Mucosa of descending colon (tissue), 3 donors: Measurements from ENCODE around the gene RAVER2. TPM values are rescaled to one million over a fixed set of nuclear protein-coding genes. Genes with fewer than 3 reads are reported as not detected.

Source experiments
- ATAC-seq: fragments of 200-7000 bp; cut with Tn5 transposase; one replicate; pipeline ENCODE4 v1.9.1; 2020; ENCODE audit warnings: mild to moderate bottlenecking, moderate library complexity
- DNase-seq, 3 donors: peaks; one replicate each; pipeline ENCODE4 v3.0.0-alpha.2; 2020
- H3K36me3 ChIP-seq: fragments of 200-600 bp; one replicate; pipeline ENCODE4 v1.8.0; 2021; ENCODE audit warnings: low read depth, mild to moderate bottlenecking
- H3K4me1 ChIP-seq: fragments of 200-600 bp; one replicate; pipeline ENCODE4 v1.8.0; 2021; ENCODE audit warnings: low read depth, mild to moderate bottlenecking
- H3K4me3 ChIP-seq: fragments of 200-600 bp; one replicate; pipeline ENCODE4 v1.8.0; 2021; ENCODE audit warnings: mild to moderate bottlenecking
- H3K9me3 ChIP-seq: fragments of 200-600 bp; one replicate; pipeline ENCODE4 v1.8.0; 2021; ENCODE audit warnings: mild to moderate bottlenecking
- CTCF ChIP-seq: fragments of 200-600 bp; IDR thresholded peaks from one replicate; pipeline ENCODE4 v1.8.0; 2022; ENCODE audit warnings: antibody characterized with exemption, mild to moderate bottlenecking
- intact Hi-C, 2 donors: fragments of 100-400 bp; cut with DNase I in 1 of 2; cut with micrococcal nuclease in 1 of 2; formaldehyde crosslinking; loops; one replicate each; pipeline versions ENCODE4 v1.11.0 to v1.11.1; 2022; cut with DNase I, micrococcal nuclease
- total RNA-seq, 3 donors: library from RNA; stranded (reverse); fragmentation: NEBNext Ultra II Directional in 2 of 3; extraction: Animal tissue kit (Norgen Biotek cat#: 25700) in 2 of 3; gene quantifications; one replicate each; pipeline versions ENCODE4 v1.2.1 to v1.2.4, GENCODE V29; 2021 to 2023
- donor health status: DM: no; HTN: no; CAD: no; lungs with moderate emphysema.
- donor health status: DM: no; HTN: no; CAD: no.
- donor health status: DM: no; HTN: yes; CAD: no.

RAVER2 gene
- total RNA-seq, 3 donors from 2014 or later, result 35.9 to 81.0 (median 46.3) TPM

- no peak for ATAC-seq
- Histone ChIP-seq H3K36me3 (no peaks in the 10 kb centered on the region), H3K4me3 (no peak overlapping the region), H3K4me1 (no peaks in the 10 kb centered on the region), H3K9me3 (no peaks in the 10 kb centered on the region)
- intact Hi-C loops, result no loop called here
- DNase-seq, result no peak
- TF ChIP-seq CTCF, result no peak
Measured at GRCh38 chr1:64875101-64875500, 130.2 kb downstream of the RAVER2 start.

GRCh38 chr1:64875606-64876005 lies 130.7 kb downstream of the RAVER2 start:
- no peaks in the 10 kb centered on the region for H3K4me1 ChIP-seq
- no peaks in the 10 kb centered on the region for H3K36me3 ChIP-seq
- DNase-seq (no peak), ATAC-seq (no peak)
- no peak for TF ChIP-seq CTCF
- no peaks in the 10 kb centered on the region for H3K9me3 ChIP-seq
- intact Hi-C loops, result no loop called here
- no peak overlapping the region for H3K4me3 ChIP-seq

- H3K4me1 ChIP-seq, result no peaks in the 10 kb centered on the region
- H3K9me3 ChIP-seq, result no peaks in the 10 kb centered on the region
- no peaks in the 10 kb centered on the region for H3K36me3 ChIP-seq
- peak; percentile 69 for ATAC-seq
- intact Hi-C loops, result no loop called here
- DNase-seq, result no peak
- H3K4me3 ChIP-seq, result no peak overlapping the region
- TF ChIP-seq CTCF, result no peak
Measured at GRCh38 chr1:64877151-64877550, 132.3 kb downstream of the RAVER2 start.

GRCh38 chr1:64877598-64877997 lies 132.7 kb downstream of the RAVER2 start:
- no peaks in the 10 kb centered on the region for H3K36me3 ChIP-seq
- intact Hi-C loops, result no loop called here
- no peak for ATAC-seq

DNA sequence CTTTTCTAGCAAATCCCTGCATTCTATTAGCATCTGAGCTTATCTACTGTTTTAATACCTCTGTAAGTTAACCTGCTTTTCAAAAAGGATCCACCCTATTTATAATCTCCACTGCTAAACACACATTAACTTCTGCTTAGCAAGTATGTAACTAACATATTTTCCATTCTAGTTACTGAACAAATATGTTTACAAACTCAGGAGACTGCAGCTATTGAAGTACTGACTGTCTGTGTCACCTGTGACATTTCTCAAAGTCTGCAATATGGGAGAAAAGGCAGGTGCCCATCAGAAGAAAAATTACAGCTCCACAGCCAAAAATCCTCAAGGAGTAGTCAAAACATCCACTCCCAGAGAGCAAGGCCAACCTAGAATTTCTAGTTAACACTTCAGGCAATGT lies 133.2 kb downstream of the RAVER2 start:
- H3K4me1 ChIP-seq, result no peaks in the 10 kb centered on the region
- ATAC-seq (no peak), DNase-seq (no peak)
- intact Hi-C loops, result no loop called here
- no peaks in the 10 kb centered on the region for H3K36me3 ChIP-seq
- no peaks in the 10 kb centered on the region for H3K9me3 ChIP-seq
- no peak overlapping the region for H3K4me3 ChIP-seq
- no peak for TF ChIP-seq CTCF

More at GRCh38 chr1:64877598-64877997, 132.7 kb downstream of the RAVER2 start:
- no peaks in the 10 kb centered on the region for H3K4me1 ChIP-seq
- TF ChIP-seq CTCF, result no peak
- no peaks in the 10 kb centered on the region for H3K9me3 ChIP-seq
- H3K4me3 ChIP-seq, result no peak overlapping the region
- no peak for DNase-seq
